Keratinocyte (primary cell): Measurements from ENCODE around the gene ASTN2.

Source experiments
- CTCF ChIP-seq, 3 experiments: IDR thresholded peaks in 1 of 3; conservative IDR thresholded peaks in 1 of 3; optimal IDR thresholded peaks in 1 of 3; 2 replicates in 2 of 3; 3 replicates in 1 of 3; pipeline versions ENCODE3 to v1.5.1; 2011; ENCODE audit warnings: low read length in 3 of 3, mild to moderate bottlenecking in 3 of 3, moderate library complexity in 2 of 3, control low read depth in 1 of 3, inconsistent platforms in 1 of 3; ENCODE audit not compliant: insufficient read depth in 2 of 3; ENCODE audit errors: extremely low read depth in 1 of 3
- EZH2 ChIP-seq: IDR thresholded peaks from one replicate; pipeline ENCODE4 v1.6.1; 2012; ENCODE audit warnings: inconsistent platforms, mild to moderate bottlenecking, low read length, moderate library complexity

- TF ChIP-seq CTCF (optimal IDR thresholded peaks at IDR 0.05 in 1 of 3, IDR thresholded peaks at IDR 0.05 in 1 of 3, conservative IDR thresholded peaks at IDR 0.05 in 1 of 3; ENCODE audit: extremely low read depth in 1 of 3, insufficient read depth in 2 of 3, low read length in 3 of 3) (no peak), EZH2 (no peak)
Observed at GRCh38 chr9:117084221-117084620, 330.6 kb downstream of the ASTN2 start.
